Liver (tissue), 9 donors: Measurements from ENCODE around the gene CSNK2A3. TPM values are rescaled to one million over a fixed set of nuclear protein-coding genes. Genes with fewer than 3 reads are reported as not detected.

Experiments
- DNase-seq: peaks from one replicate; pipeline ENCODE4 v3.0.0-alpha.2; 2017; ENCODE audit warnings: low spot score
- H3K27ac ChIP-seq, 2 donors: one replicate each; pipeline ENCODE4 v1.7.0; 2013; ENCODE audit warnings: inconsistent platforms in 2 of 2, low read length in 2 of 2, control low read depth in 1 of 2, low read depth in 1 of 2, mild to moderate bottlenecking in 1 of 2
- H3K27me3 ChIP-seq, 4 donors: one replicate each; pipeline versions ENCODE4 v1.6.1 to v1.7.0; 2013; ENCODE audit warnings: low read length in 3 of 4, inconsistent platforms in 1 of 4, mild to moderate bottlenecking in 1 of 4, moderate library complexity in 1 of 4; ENCODE audit not compliant: control insufficient read depth in 4 of 4, insufficient read depth in 4 of 4
- H3K36me3 ChIP-seq, 4 donors: one replicate each; pipeline versions ENCODE4 v1.6.1 to v1.7.0; 2013; ENCODE audit warnings: low read length in 3 of 4, mild to moderate bottlenecking in 3 of 4, low read depth in 1 of 4, moderate library complexity in 1 of 4; ENCODE audit not compliant: control insufficient read depth in 4 of 4, insufficient read depth in 3 of 4
- H3K4me1 ChIP-seq, 4 donors: one replicate each; pipeline versions ENCODE4 v1.6.1 to v1.7.0; 2013; ENCODE audit warnings: low read length in 3 of 4, mild to moderate bottlenecking in 3 of 4, moderate library complexity in 1 of 4; ENCODE audit not compliant: control insufficient read depth in 4 of 4, insufficient read depth in 4 of 4
- H3K4me3 ChIP-seq, 3 donors: one replicate each; pipeline versions ENCODE4 v1.6.1 to v1.7.0; 2013; ENCODE audit warnings: low read length in 3 of 3, control low read depth in 1 of 3, low read depth in 1 of 3, mild to moderate bottlenecking in 1 of 3
- H3K9ac ChIP-seq, 2 donors: one replicate each; pipeline ENCODE4 v1.7.0; 2013; ENCODE audit warnings: low read length in 2 of 2, mild to moderate bottlenecking in 2 of 2, moderate library complexity in 2 of 2, control low read depth in 1 of 2, low read depth in 1 of 2
- H3K9me3 ChIP-seq, 4 donors: one replicate each; pipeline versions ENCODE4 v1.6.1 to v1.7.0; 2013; ENCODE audit warnings: low read length in 3 of 4; ENCODE audit not compliant: control insufficient read depth in 4 of 4
- EGR1 ChIP-seq, 2 donors: IDR thresholded peaks; 2 replicates each; pipeline ENCODE4 v1.6.1; 2016 to 2018; ENCODE audit warnings: antibody characterized with exemption in 2 of 2, low read depth in 2 of 2
- FOXA1 ChIP-seq: IDR thresholded peaks from 2 replicates; pipeline ENCODE4 v1.6.1; 2016; ENCODE audit warnings: antibody characterized with exemption
- FOXA2 ChIP-seq: IDR thresholded peaks from 2 replicates; pipeline ENCODE4 v1.6.1; 2016; ENCODE audit warnings: antibody characterized with exemption
- HNF4A ChIP-seq, 2 donors: conservative IDR thresholded peaks; 2 replicates each; pipeline ENCODE4 v1.6.1; 2016; ENCODE audit warnings: antibody characterized with exemption in 2 of 2, mild to moderate bottlenecking in 2 of 2
- HNF4G ChIP-seq: IDR thresholded peaks from 2 replicates; pipeline ENCODE4 v1.6.1; 2016; ENCODE audit warnings: antibody characterized with exemption
- JUND ChIP-seq, 2 donors: IDR thresholded peaks; 2 replicates each; pipeline ENCODE4 v1.6.1; 2016; ENCODE audit warnings: antibody characterized with exemption in 2 of 2
- NR2F2 ChIP-seq: IDR thresholded peaks from 2 replicates; pipeline ENCODE4 v1.6.1; 2016; ENCODE audit warnings: antibody characterized with exemption
- RAD21 ChIP-seq, 2 donors: IDR thresholded peaks; 2 replicates each; pipeline ENCODE4 v1.6.1; 2016; ENCODE audit warnings: antibody characterized with exemption in 2 of 2, mild to moderate bottlenecking in 2 of 2
- SP1 ChIP-seq: IDR thresholded peaks from 2 replicates; pipeline ENCODE4 v1.6.1; 2018; ENCODE audit warnings: antibody characterized with exemption, mild to moderate bottlenecking
- TAF1 ChIP-seq: conservative IDR thresholded peaks from 2 replicates; pipeline ENCODE4 v1.6.1; 2016; ENCODE audit warnings: antibody characterized with exemption, mild to moderate bottlenecking
- YY1 ChIP-seq: IDR thresholded peaks from 2 replicates; pipeline ENCODE4 v1.6.1; 2016; ENCODE audit warnings: antibody characterized with exemption, mild to moderate bottlenecking
- WGBS: extraction: QIAGEN DNeasy Blood & Tissue Kit; methylation state at CpG from one replicate; pipeline ENCODE4 v1.1.7; 2013; 5-methylcytosine and 5-hydroxymethylcytosine counted together
- polyA plus RNA-seq, 2 donors: library from polyadenylated mRNA; stranded (reverse) in 1 of 2; unstranded in 1 of 2; fragments of 200-250 nt in 1 of 2; fragments of >200 nt in 1 of 2; fragmentation: Nextera tagmentation in 1 of 2; extraction: Ambion mirVana in 1 of 2; gene quantifications; one replicate each; pipeline versions ENCODE4 v1.2.1 to v1.2.3, GENCODE V29; 2013 to 2015
- total RNA-seq, 2 donors: library from RNA; depleted of rRNA; stranded (reverse); fragments of >200 nt; gene quantifications; one replicate each; pipeline ENCODE4 v1.2.3, GENCODE V29; 2014
- TF ChIP-seq, protein P1 (sequence below): fragments of 150-350 bp; IDR thresholded peaks from 2 replicates; pipeline ENCODE4 v1.5.1; 2017; ENCODE audit warnings: improper control_type of control experiment, low read depth, low read length; ENCODE audit not compliant: missing input control
- TF ChIP-seq, protein P2 (sequence below): IDR thresholded peaks from 2 replicates; pipeline ENCODE4 v1.6.1; 2016; ENCODE audit warnings: antibody characterized with exemption, mild to moderate bottlenecking
- donor health status: healthy.
- donor health status: healthy.
- donor health status: healthy.
- donor health status: healthy.
- donor health status: healthy.

Gene CSNK2A3
- total and polyA plus RNA-seq, 4 donors: 0.51 to 0.92 (median 0.59) TPM; not detected in 1

DNA sequence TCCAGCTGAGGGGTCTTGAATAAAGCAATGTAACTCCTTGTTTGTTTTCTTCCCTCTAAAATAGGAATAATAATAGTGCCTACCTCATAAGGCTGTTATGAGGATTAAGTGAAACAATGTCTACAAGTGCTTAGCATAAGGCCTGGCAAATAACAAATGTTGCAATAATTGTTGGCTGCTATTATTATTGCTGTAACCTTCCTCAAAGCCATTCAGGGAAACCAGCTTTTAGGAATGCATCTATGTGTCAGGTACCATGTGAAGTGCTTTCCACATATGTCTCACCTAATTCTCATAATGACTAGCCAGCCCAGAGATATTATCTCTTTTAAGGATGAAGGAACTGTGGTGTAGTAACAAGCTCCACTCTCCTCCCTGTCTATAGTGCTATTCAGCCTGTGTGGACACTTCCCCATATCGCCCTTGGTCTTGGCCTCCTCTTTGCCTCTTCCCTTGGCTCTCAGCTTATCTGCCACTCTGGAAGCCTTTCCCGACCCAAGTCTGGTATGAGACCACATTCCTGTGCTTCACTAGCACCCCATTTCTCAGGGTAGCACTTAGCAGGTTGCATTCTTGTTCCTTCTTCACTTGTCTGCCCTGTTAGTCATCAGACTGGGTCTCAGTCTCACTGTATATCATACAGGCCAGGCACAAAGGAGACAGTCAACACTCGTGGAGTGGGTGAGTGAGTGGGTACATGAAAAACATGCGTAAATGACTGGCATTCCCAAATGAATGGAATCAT lies 23.8 kb downstream of the CSNK2A3 start:
- Histone ChIP-seq H3K27me3 (no peaks in the 10 kb centered on the region), H3K36me3 (peaks cover 0 to 83% (median 41%) of the 10 kb centered on the region in 4 donors)
- 89% methylated on average over 4 of the region's 4 CpGs for WGBS

DNA sequence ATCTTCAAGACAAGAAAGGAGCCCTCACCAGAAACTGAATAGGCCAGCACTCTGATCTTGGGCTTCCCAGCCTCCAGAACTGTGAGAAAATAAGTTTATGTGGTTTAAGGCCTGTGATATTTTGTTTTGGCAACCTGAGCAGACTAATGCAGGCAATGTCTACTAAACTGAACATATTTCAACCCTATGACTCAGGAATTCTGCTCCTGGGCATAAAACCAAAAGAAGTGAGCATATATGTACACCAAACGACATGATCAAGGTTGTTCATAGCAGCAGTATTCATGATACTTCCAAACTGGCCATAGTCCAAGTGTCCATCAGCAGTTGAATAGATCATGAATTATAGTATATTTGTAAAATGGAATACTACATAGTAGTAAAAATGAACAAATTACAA lies 29.0 kb downstream of the CSNK2A3 start:
- WGBS: 89% methylated on average over 1 of the region's 1 CpG
- Histone ChIP-seq H3K36me3 (peaks cover 0 to 75% (median 33%) of the 10 kb centered on the region in 4 donors), H3K9ac (no peak overlapping the region), H3K4me3 (no peak overlapping the region), H3K27ac (no peak overlapping the region), H3K4me1 (no peaks in the 10 kb centered on the region), H3K27me3 (no peaks in the 10 kb centered on the region), H3K9me3 (peaks cover 0 to 2% (median 0%) of the 10 kb centered on the region in 4 donors)
- DNase-seq: no peak
- TF ChIP-seq, protein P1, sequence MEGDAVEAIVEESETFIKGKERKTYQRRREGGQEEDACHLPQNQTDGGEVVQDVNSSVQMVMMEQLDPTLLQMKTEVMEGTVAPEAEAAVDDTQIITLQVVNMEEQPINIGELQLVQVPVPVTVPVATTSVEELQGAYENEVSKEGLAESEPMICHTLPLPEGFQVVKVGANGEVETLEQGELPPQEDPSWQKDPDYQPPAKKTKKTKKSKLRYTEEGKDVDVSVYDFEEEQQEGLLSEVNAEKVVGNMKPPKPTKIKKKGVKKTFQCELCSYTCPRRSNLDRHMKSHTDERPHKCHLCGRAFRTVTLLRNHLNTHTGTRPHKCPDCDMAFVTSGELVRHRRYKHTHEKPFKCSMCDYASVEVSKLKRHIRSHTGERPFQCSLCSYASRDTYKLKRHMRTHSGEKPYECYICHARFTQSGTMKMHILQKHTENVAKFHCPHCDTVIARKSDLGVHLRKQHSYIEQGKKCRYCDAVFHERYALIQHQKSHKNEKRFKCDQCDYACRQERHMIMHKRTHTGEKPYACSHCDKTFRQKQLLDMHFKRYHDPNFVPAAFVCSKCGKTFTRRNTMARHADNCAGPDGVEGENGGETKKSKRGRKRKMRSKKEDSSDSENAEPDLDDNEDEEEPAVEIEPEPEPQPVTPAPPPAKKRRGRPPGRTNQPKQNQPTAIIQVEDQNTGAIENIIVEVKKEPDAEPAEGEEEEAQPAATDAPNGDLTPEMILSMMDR: no peak
- TF ChIP-seq FOXA2 (no peak), RAD21 (IDR thresholded peaks at IDR 0.05) (no peak), HNF4A (conservative IDR thresholded peaks at IDR 0.05) (no peak)

More for the DNA sequence above, 23.8 kb downstream of the CSNK2A3 start:
- Histone ChIP-seq H3K9ac (no peak overlapping the region), H3K4me1 (no peaks in the 10 kb centered on the region), H3K4me3 (no peak overlapping the region), H3K27ac (no peak overlapping the region), H3K9me3 (no peaks in the 10 kb centered on the region)
- TF ChIP-seq FOXA2: no peak
- no peak for TF ChIP-seq NR2F2
- TF ChIP-seq SP1: no peak
- DNase-seq: no peak

DNA sequence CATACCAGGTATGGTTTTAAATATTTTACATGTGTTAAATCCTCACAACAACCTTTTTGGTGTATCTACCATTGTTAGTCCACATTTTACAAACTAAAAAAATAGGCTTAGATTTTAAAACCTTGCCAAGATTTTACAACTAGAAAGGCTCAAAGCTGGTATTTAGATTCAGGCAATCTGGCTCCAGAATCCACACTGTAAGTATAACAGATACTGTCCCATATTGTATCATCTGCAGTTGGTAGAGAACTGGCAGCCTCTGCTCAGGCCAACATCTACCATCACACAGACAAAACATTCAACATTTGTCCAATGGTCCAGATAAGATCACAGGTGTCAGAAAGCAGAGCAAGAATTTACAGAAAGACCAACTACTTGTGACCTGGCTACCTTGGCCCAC lies 30.9 kb downstream of the CSNK2A3 start:
- H3K27ac ChIP-seq: no peak overlapping the region
- H3K36me3 ChIP-seq: peaks cover 0 to 67% (median 26%) of the 10 kb centered on the region in 4 donors

More for the DNA sequence above, 30.9 kb downstream of the CSNK2A3 start:
- no peak for DNase-seq
- Histone ChIP-seq H3K9me3 (peaks cover 0 to 2% (median 0%) of the 10 kb centered on the region in 4 donors), H3K4me3 (no peak overlapping the region), H3K27me3 (no peaks in the 10 kb centered on the region), H3K4me1 (no peaks in the 10 kb centered on the region), H3K9ac (no peak overlapping the region)
- TF ChIP-seq HNF4G (no peak), EGR1 (IDR thresholded peaks at IDR 0.05; ENCODE audit: low read depth in 2 of 2) (no peak), FOXA1 (no peak), TAF1 (no peak), JUND (IDR thresholded peaks at IDR 0.05) (no peak), YY1 (no peak), SP1 (no peak)
- TF ChIP-seq, protein P2, sequence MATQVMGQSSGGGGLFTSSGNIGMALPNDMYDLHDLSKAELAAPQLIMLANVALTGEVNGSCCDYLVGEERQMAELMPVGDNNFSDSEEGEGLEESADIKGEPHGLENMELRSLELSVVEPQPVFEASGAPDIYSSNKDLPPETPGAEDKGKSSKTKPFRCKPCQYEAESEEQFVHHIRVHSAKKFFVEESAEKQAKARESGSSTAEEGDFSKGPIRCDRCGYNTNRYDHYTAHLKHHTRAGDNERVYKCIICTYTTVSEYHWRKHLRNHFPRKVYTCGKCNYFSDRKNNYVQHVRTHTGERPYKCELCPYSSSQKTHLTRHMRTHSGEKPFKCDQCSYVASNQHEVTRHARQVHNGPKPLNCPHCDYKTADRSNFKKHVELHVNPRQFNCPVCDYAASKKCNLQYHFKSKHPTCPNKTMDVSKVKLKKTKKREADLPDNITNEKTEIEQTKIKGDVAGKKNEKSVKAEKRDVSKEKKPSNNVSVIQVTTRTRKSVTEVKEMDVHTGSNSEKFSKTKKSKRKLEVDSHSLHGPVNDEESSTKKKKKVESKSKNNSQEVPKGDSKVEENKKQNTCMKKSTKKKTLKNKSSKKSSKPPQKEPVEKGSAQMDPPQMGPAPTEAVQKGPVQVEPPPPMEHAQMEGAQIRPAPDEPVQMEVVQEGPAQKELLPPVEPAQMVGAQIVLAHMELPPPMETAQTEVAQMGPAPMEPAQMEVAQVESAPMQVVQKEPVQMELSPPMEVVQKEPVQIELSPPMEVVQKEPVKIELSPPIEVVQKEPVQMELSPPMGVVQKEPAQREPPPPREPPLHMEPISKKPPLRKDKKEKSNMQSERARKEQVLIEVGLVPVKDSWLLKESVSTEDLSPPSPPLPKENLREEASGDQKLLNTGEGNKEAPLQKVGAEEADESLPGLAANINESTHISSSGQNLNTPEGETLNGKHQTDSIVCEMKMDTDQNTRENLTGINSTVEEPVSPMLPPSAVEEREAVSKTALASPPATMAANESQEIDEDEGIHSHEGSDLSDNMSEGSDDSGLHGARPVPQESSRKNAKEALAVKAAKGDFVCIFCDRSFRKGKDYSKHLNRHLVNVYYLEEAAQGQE: no peak
